Colonic mucosa (tissue), 4 donors: Measurements from ENCODE around the gene EYS. TPM values are rescaled to one million over a fixed set of nuclear protein-coding genes. Genes with fewer than 3 reads are reported as not detected.

Experiments used
- DNase-seq: peaks from one replicate; pipeline ENCODE4 v3.0.0-alpha.2; 2020
- H3K27ac ChIP-seq: fragments of 200-600 bp; one replicate; pipeline ENCODE4 v1.8.0; 2021
- H3K27me3 ChIP-seq: fragments of 200-600 bp; one replicate; pipeline ENCODE4 v1.8.0; 2021
- H3K36me3 ChIP-seq: fragments of 200-600 bp; one replicate; pipeline ENCODE4 v1.8.0; 2021
- H3K4me1 ChIP-seq: fragments of 200-600 bp; one replicate; pipeline ENCODE4 v1.8.0; 2021; ENCODE audit warnings: mild to moderate bottlenecking
- H3K4me3 ChIP-seq: fragments of 200-600 bp; one replicate; pipeline ENCODE4 v1.8.0; 2021
- H3K9ac ChIP-seq, 2 donors: one replicate each; pipeline ENCODE4 v1.7.0; 2013; ENCODE audit warnings: control low read depth in 2 of 2, low read depth in 2 of 2, low read length in 2 of 2
- H3K9me3 ChIP-seq: fragments of 200-600 bp; one replicate; pipeline ENCODE4 v1.8.0; 2021
- intact Hi-C: fragments of 100-400 bp; cut with DNase I; formaldehyde crosslinking; loops from one replicate; pipeline ENCODE4 v1.14.1; 2022
- total RNA-seq, 2 donors: library from RNA; stranded (reverse); fragmentation: NEBNext Ultra II Directional in 1 of 2; extraction: Animal tissue kit (Norgen Biotek cat#: 25700) in 1 of 2; gene quantifications; one replicate each; pipeline ENCODE4 v1.2.1, GENCODE V29; 2021
- TF ChIP-seq, protein P1 (sequence below): fragments of 200-600 bp; IDR thresholded peaks from one replicate; pipeline ENCODE4 v1.8.0; 2022; ENCODE audit warnings: antibody characterized with exemption, mild to moderate bottlenecking
- donor health status: healthy.
- donor health status: DM: no; HTN: no; CAD: no.
- donor health status: DM: no; HTN: no; CAD: no.

Gene EYS
- total RNA-seq, 2 donors from 2014 or later: 0.64 to 0.82 TPM

DNA sequence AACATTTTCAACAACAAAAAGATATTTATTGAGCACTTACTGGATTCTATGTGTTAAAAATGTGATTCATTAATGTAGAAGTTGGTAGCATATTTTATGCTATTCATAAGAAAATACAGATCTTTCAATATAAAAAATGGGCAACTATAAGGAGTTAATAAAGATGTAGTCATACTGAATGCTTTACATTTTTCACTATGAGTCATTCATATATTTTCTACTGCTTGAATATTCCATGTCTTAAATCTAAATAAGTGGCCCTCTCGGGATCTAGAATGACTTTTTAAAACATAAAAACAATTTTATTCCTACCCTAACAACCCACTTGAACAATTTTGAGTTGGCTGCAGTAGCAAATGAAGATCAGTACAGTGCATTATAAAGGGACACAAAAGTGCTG is 1709.3 kb downstream of the EYS start:
- no peaks in the 10 kb centered on the region for H3K4me1 ChIP-seq
- no peak overlapping the region for H3K9ac ChIP-seq
- H3K36me3 ChIP-seq: no peaks in the 10 kb centered on the region
- no peaks in the 10 kb centered on the region for H3K27me3 ChIP-seq
- no peak for DNase-seq
- TF ChIP-seq, protein P1, sequence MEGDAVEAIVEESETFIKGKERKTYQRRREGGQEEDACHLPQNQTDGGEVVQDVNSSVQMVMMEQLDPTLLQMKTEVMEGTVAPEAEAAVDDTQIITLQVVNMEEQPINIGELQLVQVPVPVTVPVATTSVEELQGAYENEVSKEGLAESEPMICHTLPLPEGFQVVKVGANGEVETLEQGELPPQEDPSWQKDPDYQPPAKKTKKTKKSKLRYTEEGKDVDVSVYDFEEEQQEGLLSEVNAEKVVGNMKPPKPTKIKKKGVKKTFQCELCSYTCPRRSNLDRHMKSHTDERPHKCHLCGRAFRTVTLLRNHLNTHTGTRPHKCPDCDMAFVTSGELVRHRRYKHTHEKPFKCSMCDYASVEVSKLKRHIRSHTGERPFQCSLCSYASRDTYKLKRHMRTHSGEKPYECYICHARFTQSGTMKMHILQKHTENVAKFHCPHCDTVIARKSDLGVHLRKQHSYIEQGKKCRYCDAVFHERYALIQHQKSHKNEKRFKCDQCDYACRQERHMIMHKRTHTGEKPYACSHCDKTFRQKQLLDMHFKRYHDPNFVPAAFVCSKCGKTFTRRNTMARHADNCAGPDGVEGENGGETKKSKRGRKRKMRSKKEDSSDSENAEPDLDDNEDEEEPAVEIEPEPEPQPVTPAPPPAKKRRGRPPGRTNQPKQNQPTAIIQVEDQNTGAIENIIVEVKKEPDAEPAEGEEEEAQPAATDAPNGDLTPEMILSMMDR: no peak
- H3K27ac ChIP-seq: no peak overlapping the region
- H3K9me3 ChIP-seq: no peaks in the 10 kb centered on the region
- intact Hi-C loops: no loop called here
- no peak overlapping the region for H3K4me3 ChIP-seq

DNA sequence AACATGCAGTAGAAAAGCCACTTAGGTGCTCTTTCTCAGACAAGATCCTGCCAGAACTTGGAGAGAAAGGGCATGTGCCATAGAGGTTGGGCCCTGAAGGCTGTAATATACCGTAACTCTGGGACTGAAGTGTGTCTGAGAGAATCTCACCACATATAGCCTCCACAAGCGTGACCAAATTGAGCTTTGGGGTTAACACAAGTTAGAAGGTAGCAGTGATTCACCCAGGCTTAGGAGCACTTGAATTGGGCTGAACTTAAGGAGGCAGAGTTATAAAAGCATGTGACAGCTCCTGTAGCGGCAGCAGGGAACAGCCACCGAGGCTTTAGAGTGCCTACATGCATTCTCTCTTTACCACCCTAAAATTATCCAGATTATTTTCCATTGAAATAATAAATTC is 1709.8 kb downstream of the EYS start:
- no peak for DNase-seq
- TF ChIP-seq, protein P1: no peak
- Histone ChIP-seq H3K9me3 (no peaks in the 10 kb centered on the region), H3K9ac (no peak overlapping the region), H3K4me1 (no peaks in the 10 kb centered on the region), H3K27me3 (no peaks in the 10 kb centered on the region), H3K4me3 (no peak overlapping the region), H3K27ac (no peak overlapping the region), H3K36me3 (no peaks in the 10 kb centered on the region)
- intact Hi-C loops: no loop called here

DNA sequence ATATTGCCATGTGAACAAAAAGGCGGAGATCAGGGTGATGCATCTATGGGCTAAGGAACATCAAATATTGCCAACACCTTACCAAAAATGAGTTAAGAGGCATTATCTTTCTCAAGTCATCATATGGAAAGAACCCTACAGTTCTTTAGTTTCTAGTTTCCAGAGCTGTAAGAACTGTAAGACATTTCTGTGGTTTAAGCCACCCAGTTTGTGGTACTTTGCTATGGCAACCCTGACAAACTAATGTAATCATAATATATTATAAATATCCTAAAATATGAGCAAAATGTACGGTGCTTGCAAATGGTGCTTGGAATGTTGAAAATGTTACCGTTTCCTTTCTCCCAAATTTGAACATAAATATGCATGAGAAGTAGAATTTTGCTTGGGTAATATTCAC is 1721.8 kb downstream of the EYS start:
- Histone ChIP-seq H3K36me3 (no peaks in the 10 kb centered on the region), H3K9ac (no peak overlapping the region), H3K4me3 (no peak overlapping the region), H3K27ac (no peak overlapping the region), H3K27me3 (no peaks in the 10 kb centered on the region), H3K4me1 (no peaks in the 10 kb centered on the region), H3K9me3 (no peaks in the 10 kb centered on the region)
- DNase-seq: no peak
- TF ChIP-seq, protein P1: no peak
- intact Hi-C loops: no loop called here

DNA sequence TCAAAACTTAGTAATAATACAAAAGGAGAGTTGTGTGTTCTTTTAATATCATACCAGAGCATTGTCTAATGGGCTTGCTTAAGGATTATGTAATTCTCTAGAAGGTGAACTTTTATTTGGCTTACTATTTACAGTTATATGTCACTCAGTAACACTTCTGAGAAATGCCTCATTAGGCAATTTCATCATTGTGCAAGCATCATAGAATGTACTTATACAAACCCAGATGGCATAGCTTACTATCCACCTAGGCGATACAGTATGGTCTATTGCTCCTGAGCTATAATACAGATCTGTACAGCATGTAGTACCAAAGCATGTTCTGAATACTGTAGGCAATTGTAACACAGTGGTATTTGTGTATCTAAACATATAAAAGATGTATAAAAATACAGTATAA is 1731.3 kb downstream of the EYS start:
- intact Hi-C loops: no loop called here
- no peak for DNase-seq
- TF ChIP-seq, protein P1: no peak

DNA sequence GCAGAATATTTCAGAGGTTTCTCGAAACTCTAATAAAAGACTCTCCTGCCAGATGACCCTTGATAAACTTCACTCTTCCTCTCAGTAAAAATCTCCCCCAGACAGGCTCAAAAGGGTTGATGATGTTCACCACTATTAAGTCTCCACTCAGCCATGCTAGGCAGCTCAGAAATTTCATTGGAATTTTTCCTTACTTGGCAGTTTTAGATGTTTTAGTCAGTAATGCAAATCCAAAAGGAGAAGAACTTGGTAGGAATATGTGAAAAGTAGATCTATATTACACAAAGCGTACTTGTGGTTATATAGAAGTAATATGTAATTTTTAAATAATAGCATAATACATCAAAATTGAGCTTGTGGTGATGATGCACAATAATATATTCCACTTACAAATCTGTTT is 1738.4 kb downstream of the EYS start:
- intact Hi-C loops: no loop called here
- DNase-seq: no peak
- Histone ChIP-seq H3K9ac (no peak overlapping the region), H3K27ac (no peak overlapping the region), H3K4me3 (no peak overlapping the region), H3K27me3 (no peaks in the 10 kb centered on the region), H3K9me3 (no peaks in the 10 kb centered on the region), H3K36me3 (no peaks in the 10 kb centered on the region), H3K4me1 (no peaks in the 10 kb centered on the region)
- TF ChIP-seq, protein P1: no peak

More for the DNA sequence above, 1731.3 kb downstream of the EYS start:
- Histone ChIP-seq H3K4me3 (no peak overlapping the region), H3K9me3 (no peaks in the 10 kb centered on the region), H3K27me3 (no peaks in the 10 kb centered on the region), H3K9ac (no peak overlapping the region), H3K27ac (no peak overlapping the region), H3K4me1 (no peaks in the 10 kb centered on the region), H3K36me3 (no peaks in the 10 kb centered on the region)

DNA sequence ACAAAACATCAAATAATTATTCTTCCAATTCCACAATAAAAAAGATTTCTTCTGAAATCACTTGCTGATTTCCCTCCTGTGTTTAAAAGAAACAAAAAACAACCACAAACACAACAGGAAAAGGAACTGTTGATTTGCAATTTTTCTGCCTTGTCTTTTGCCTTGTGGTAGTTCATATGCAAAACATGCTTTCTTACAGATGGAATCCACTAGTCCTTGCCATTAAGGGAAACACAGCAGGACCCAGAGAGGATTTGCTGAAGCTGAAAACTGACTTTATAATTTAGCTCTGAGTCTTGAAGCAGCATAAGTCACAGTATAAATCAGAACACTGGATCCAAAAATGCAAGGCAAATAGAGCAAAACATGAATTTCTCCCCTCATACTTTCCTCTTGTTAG is 1742.7 kb downstream of the EYS start:
- Histone ChIP-seq H3K4me3 (no peak overlapping the region), H3K36me3 (no peaks in the 10 kb centered on the region), H3K9me3 (no peaks in the 10 kb centered on the region), H3K4me1 (no peaks in the 10 kb centered on the region), H3K9ac (no peak overlapping the region), H3K27ac (no peak overlapping the region), H3K27me3 (no peaks in the 10 kb centered on the region)
- intact Hi-C loops: no loop called here
- no peak for DNase-seq
- TF ChIP-seq, protein P1: no peak
